Bronchial epithelial cell (primary cell): ENCODE measurements around the gene ADCY6. TPM values are rescaled to one million over a fixed set of nuclear protein-coding genes. Genes with fewer than 3 reads are reported as not detected.
"Not testable (repeated sequence)": the region's sequence is repeated elsewhere in the genome, so short reads cannot be mapped to it uniquely, and the experiment has no call there.

Source experiments
- DNase-seq: peaks from one replicate; pipeline ENCODE4 v3.0.0-alpha.2; 2010; ENCODE audit warnings: low read depth
- FAIRE-seq: peaks from 2 replicates; lab custom pipeline; 2011; peaks lifted over from hg19 to GRCh38; lab: Jason Lieb, UNC
- H3K27me3 ChIP-seq: 2 replicates; pipeline ENCODE4 v1.5.1; 2011; ENCODE audit warnings: low read length; ENCODE audit not compliant: control insufficient read depth, insufficient read depth
- H3K36me3 ChIP-seq: 2 replicates; pipeline ENCODE4 v1.5.1; 2011; ENCODE audit warnings: low read length; ENCODE audit not compliant: control insufficient read depth, insufficient read depth
- H3K4me3 ChIP-seq: 2 replicates; pipeline ENCODE4 v1.5.1; 2011; ENCODE audit warnings: mild to moderate bottlenecking, low read depth, low read length, control low read depth
- CTCF ChIP-seq: IDR thresholded peaks from 2 replicates; pipeline ENCODE4 v1.5.1; 2011; ENCODE audit warnings: mild to moderate bottlenecking, moderate library complexity, low read length, control low read depth, inconsistent platforms; ENCODE audit not compliant: insufficient read depth, severe bottlenecking
- total RNA-seq: library from RNA; depleted of rRNA; stranded (reverse); fragments of >200 nt; gene quantifications from 2 replicates; pipeline ENCODE4 v1.2.1, GENCODE V29; 2014

Gene ADCY6
- total RNA-seq, 1 donor from 2014 or later = 13.4 TPM

GRCh38 chr12:48736456-48736855 is 52.4 kb downstream of the ADCY6 start:
- Histone ChIP-seq H3K27me3 (no peaks in the 10 kb centered on the region), H3K36me3 (no peaks in the 10 kb centered on the region), H3K4me3 (no peak overlapping the region)
- TF ChIP-seq CTCF = no peak
- DNase-seq (no peak), FAIRE-seq (no peak)

GRCh38 chr12:48728807-48729206 is 60.1 kb downstream of the ADCY6 start:
- FAIRE-seq = no peak

GRCh38 chr12:48720737-48721136 is 68.2 kb downstream of the ADCY6 start:
- not testable (repeated sequence) for DNase-seq, H3K27me3 ChIP-seq, H3K36me3 ChIP-seq, FAIRE-seq, H3K4me3 ChIP-seq

More at GRCh38 chr12:48728807-48729206, 60.1 kb downstream of the ADCY6 start:
- no peak overlapping the region for H3K4me3 ChIP-seq
- no peaks in the 10 kb centered on the region for H3K27me3 ChIP-seq
- H3K36me3 ChIP-seq = no peaks in the 10 kb centered on the region
- no peak for DNase-seq
- TF ChIP-seq CTCF = no peak

GRCh38 chr12:48720171-48720570 is 68.7 kb downstream of the ADCY6 start:
- not testable (repeated sequence) for H3K27me3 ChIP-seq

GRCh38 chr12:48719002-48719401 is 69.9 kb downstream of the ADCY6 start:
- H3K36me3 ChIP-seq, DNase-seq, FAIRE-seq, H3K4me3 ChIP-seq, H3K27me3 ChIP-seq: not testable (repeated sequence)

More at GRCh38 chr12:48720171-48720570, 68.7 kb downstream of the ADCY6 start:
- DNase-seq, H3K4me3 ChIP-seq, FAIRE-seq, H3K36me3 ChIP-seq: not testable (repeated sequence)

- Histone ChIP-seq H3K4me3 (peak overlapping the region; percentile 61), H3K27me3 (no peaks in the 10 kb centered on the region), H3K36me3 (peaks cover 1% of the 10 kb centered on the region)
- no peak for TF ChIP-seq CTCF
- FAIRE-seq = no peak
- DNase-seq = peak; percentile 2
These were observed 71.6 kb downstream of the ADCY6 start for GRCh38 chr12:48717252-48717695.

GRCh38 chr12:48716493-48717251 is 72.2 kb downstream of the ADCY6 start, which contains the start of gene CCNT1:
Gene CCNT1 (minus strand): TSS chr12:48716707. CDS start chr12:48716675, 32 bp downstream.
- H3K27me3 ChIP-seq = no peaks in the 10 kb centered on the region
- H3K4me3 ChIP-seq = peak within 1 kb of the TSS; percentile 61
- H3K36me3 ChIP-seq = peaks cover 1% of the 10 kb centered on the region
- FAIRE-seq (no peak), DNase-seq (peak; percentile 100)
- peak; percentile 52 for TF ChIP-seq CTCF

Other genes starting within 250 kb of the ADCY6 start
- gene LALBA, start 219.0 kb downstream of the ADCY6 start, total RNA-seq = not detected in 2 replicates
- gene KANSL2, start 106.9 kb downstream of the ADCY6 start, total RNA-seq = 52.5 and 70.3 TPM in 2 replicates
- gene CCNT1, start 72.4 kb downstream of the ADCY6 start, total RNA-seq = 24.5 and 28.4 TPM in 2 replicates
- gene CACNB3, start 29.4 kb upstream of the ADCY6 start, total RNA-seq = 7.4 and 8.6 TPM in 2 replicates
- gene DDX23, start 63.1 kb upstream of the ADCY6 start, total RNA-seq = 68.7 and 81.2 TPM in 2 replicates
- gene RND1, start 76.8 kb upstream of the ADCY6 start, total RNA-seq = 2.9 and 4.5 TPM in 2 replicates
- gene FKBP11, start 136.4 kb upstream of the ADCY6 start, total RNA-seq = 7.9 and 12.4 TPM in 2 replicates
- 30.0 and 38.7 TPM in 2 replicates for gene ARF3, start 168.4 kb upstream of the ADCY6 start, total RNA-seq
- gene WNT10B, start 182.6 kb upstream of the ADCY6 start, total RNA-seq = not detected in 2 replicates
- gene WNT1, start 189.2 kb upstream of the ADCY6 start, total RNA-seq = not detected in 2 replicates
- gene DDN, start 210.3 kb upstream of the ADCY6 start, total RNA-seq = 0.13 and 0.26 TPM in 2 replicates
- gene PRKAG1, start 229.7 kb upstream of the ADCY6 start, total RNA-seq = 68.6 and 93.7 TPM in 2 replicates